ENCODE results near the gene GAL3ST1. TPM values are rescaled to one million over a fixed set of nuclear protein-coding genes. Genes with fewer than 3 reads are reported as not detected.

Gene GAL3ST1
- total and polyA plus RNA-seq, 10 of the 15 experiments (the other 5 are each of a cell fraction or from before 2014, with no cell fraction given) = not detected

GRCh38 chr22:30575859-30576258 is 1.4 kb upstream of the GAL3ST1 start:
- Histone ChIP-seq H3K27me3 (replicated peaks in 1 of 2; ENCODE audit: control insufficient read depth in 2 of 2, insufficient read depth in 2 of 2, low read length in 1 of 2) (no peaks in the 10 kb centered on the region), H3K27ac (ENCODE audit: control insufficient read depth, insufficient read depth) (no peak overlapping the region), H3K9ac (ENCODE audit: control insufficient read depth, insufficient read depth, low read length) (no peak overlapping the region), H3K4me3 (no peak overlapping the region), H3K79me2 (ENCODE audit: control insufficient read depth, insufficient read depth, low read length) (no peaks in the 10 kb centered on the region), H3K9me3 (replicated peaks; ENCODE audit: control insufficient read depth, insufficient read depth, low read length) (no peaks in the 10 kb centered on the region), H3K4me1 (ENCODE audit: control insufficient read depth, insufficient read depth, low read length) (no peaks in the 10 kb centered on the region), H2AFZ (ENCODE audit: control insufficient read depth, low read depth, low read length) (no peak overlapping the region), H3K36me3 (ENCODE audit: control insufficient read depth in 2 of 2, insufficient read depth in 2 of 2, low read length in 1 of 2) (peaks cover 16 to 26% of the 10 kb centered on the region in 2 experiments), H4K20me1 (ENCODE audit: control insufficient read depth, insufficient read depth) (no peaks in the 10 kb centered on the region; the same call in 1 of the 2 replicates), H3K4me2 (ENCODE audit: control insufficient read depth, insufficient read depth) (no peak overlapping the region)
- 93% methylated on average over 15 of the region's 15 CpGs for WGBS (ENCODE audit: insufficient coverage, insufficient replicate concordance, low lambda C conversion rate, missing lambda C conversion rate)
- TF ChIP-seq MXI1 (IDR thresholded peaks at IDR 0.05; ENCODE audit: low read depth, low read length) = no peak
- no peak for TF ChIP-seq TCF3 (IDR thresholded peaks at IDR 0.05; ENCODE audit: borderline replicate concordance, insufficient read depth, low read depth, low read length)
- TF ChIP-seq ESRRA (IDR thresholded peaks at IDR 0.05; ENCODE audit: low read length) = no peak
- TF ChIP-seq CEBPZ (IDR thresholded peaks at IDR 0.05; ENCODE audit: low read depth, low read length) = no peak
- TF ChIP-seq SRF (IDR thresholded peaks at IDR 0.05; ENCODE audit: low read depth in 2 of 2, low read length in 2 of 2) = no peak
- TF ChIP-seq ZNF592 (IDR thresholded peaks at IDR 0.05) = no peak
- no peak for TF ChIP-seq CBX3 (IDR thresholded peaks at IDR 0.05; ENCODE audit: borderline replicate concordance, low read depth)
- no peak for TF ChIP-seq NR2C2 (IDR thresholded peaks at IDR 0.05; ENCODE audit: borderline replicate concordance, control insufficient read depth, insufficient read length, low read depth)
- no peak for TF ChIP-seq KDM1A (IDR thresholded peaks at IDR 0.05; ENCODE audit: borderline replicate concordance)
- no peak for TF ChIP-seq PKNOX1 (IDR thresholded peaks at IDR 0.05)
- no peak for TF ChIP-seq ZBTB4 (CRISPR knock-in tag; IDR thresholded peaks at IDR 0.05)
- no peak for TF ChIP-seq IKZF2 (IDR thresholded peaks at IDR 0.05)
- BruUV-seq (replicated peaks) = no TSS peak
- SMC1A ChIA-PET (ENCODE audit: uncharacterized antibody, unreplicated experiment) = no interaction called here
- CTCF ChIA-PET = no interaction called here
- intact Hi-C loops (cut with micrococcal nuclease; ENCODE audit: unreplicated experiment) = no loop called here
- DNase-seq (ENCODE audit: low read depth, low spot score) (no peak), ATAC-seq (no peak), FAIRE-seq (no peak)
- POLR2A ChIA-PET = no interaction called here
- RAD21 ChIA-PET (ENCODE audit: unreplicated experiment) = no interaction called here
- in situ Hi-C loops (cut with MboI) = no loop called here

All from GM12878 (cell line).